Measurements from ENCODE around the gene PCDHA6.
A peak's percentile ranks its signal among the peaks of the same experiment; 100 is the strongest.
"Not testable (repeated sequence)": the region's sequence is repeated elsewhere in the genome, so short reads cannot be mapped to it uniquely, and the experiment has no call there.

Gene PCDHA6

GRCh38 chr5:140835622-140836510, 8.1 kb downstream of the PCDHA6 start:
- Histone ChIP-seq H3K9me3 (ENCODE audit: low read depth, low read length) (no peaks in the 10 kb centered on the region), H3K4me3 (no peak overlapping the region), H3K27ac (no peak overlapping the region), H3K9ac (ENCODE audit: insufficient read length) (no peak overlapping the region), H3K36me3 (ENCODE audit: insufficient read depth, low read length) (no peaks in the 10 kb centered on the region)
- DNase-seq (ENCODE audit: low read depth, low spot score): no peak
- no peak for TF ChIP-seq FOXP2 (optimal IDR thresholded peaks at IDR 0.05; ENCODE audit: control extremely low read depth, extremely low read length, insufficient read depth)
- TF ChIP-seq EZH2 (IDR thresholded peaks at IDR 0.05): no peak
- TF ChIP-seq POLR2AphosphoS5 (IDR thresholded peaks at IDR 0.05; ENCODE audit: borderline replicate concordance, low read depth, low read length): no peak

DNA sequence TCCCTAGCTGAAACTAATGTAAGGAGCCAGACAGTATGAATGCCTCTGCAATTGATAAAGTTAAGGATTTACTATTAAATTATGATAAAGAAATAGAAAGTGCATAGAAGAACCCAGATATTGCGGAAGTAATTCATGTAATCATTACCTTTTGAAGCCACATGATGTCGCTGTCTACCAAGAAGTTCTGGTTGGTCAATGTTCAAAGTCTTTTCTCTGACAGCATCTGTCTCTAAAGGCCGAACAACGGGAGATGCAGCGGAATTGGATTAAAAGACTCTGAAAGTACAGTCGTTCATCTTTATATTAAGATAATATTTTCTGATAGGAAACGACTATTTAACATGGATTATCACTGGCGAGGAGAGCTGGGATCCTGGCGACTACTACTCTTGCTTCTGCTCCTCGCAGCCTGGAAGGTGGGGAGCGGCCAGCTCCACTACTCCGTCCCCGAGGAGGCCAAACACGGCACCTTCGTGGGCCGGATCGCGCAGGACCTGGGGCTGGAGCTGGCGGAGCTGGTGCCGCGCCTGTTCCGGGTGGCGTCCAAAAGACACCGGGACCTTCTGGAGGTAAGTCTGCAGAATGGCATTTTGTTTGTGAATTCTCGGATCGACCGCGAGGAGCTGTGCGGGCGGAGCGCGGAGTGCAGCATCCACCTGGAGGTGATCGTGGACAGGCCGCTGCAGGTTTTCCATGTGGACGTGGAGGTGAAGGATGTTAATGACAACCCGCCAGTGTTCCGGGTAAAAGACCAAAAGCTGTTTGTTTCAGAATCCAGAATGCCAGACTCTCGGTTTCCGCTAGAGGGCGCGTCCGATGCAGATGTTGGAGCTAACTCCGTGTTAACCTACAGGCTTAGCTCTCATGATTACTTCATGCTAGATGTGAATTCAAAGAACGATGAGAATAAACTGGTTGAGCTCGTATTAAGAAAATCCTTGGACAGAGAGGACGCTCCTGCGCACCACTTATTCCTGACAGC, 13.5 kb downstream of the PCDHA6 start, which contains the start of gene PCDHA8:
Gene PCDHA8, plus strand, starts transcription at position 210 of the 985 bp plus-strand sequence. Its CDS starts 135 bp downstream, at position 345.
- TF ChIP-seq EZH2 (IDR thresholded peaks at IDR 0.05): no peak
- TF ChIP-seq FOXP2 (optimal IDR thresholded peaks at IDR 0.05; ENCODE audit: control extremely low read depth, extremely low read length, insufficient read depth): no peak
- TF ChIP-seq POLR2AphosphoS5 (IDR thresholded peaks at IDR 0.05; ENCODE audit: borderline replicate concordance, low read depth, low read length): no peak
- Histone ChIP-seq H3K27ac (no peak within 1 kb of the TSS), H3K4me3 (no peak within 1 kb of the TSS), H3K36me3 (ENCODE audit: insufficient read depth, low read length) (no peaks in the 10 kb centered on the region), H3K9ac (ENCODE audit: insufficient read length) (no peak within 1 kb of the TSS), H3K9me3 (ENCODE audit: low read depth, low read length) (no peaks in the 10 kb centered on the region)
- no peak for DNase-seq (ENCODE audit: low read depth, low spot score)

DNA sequence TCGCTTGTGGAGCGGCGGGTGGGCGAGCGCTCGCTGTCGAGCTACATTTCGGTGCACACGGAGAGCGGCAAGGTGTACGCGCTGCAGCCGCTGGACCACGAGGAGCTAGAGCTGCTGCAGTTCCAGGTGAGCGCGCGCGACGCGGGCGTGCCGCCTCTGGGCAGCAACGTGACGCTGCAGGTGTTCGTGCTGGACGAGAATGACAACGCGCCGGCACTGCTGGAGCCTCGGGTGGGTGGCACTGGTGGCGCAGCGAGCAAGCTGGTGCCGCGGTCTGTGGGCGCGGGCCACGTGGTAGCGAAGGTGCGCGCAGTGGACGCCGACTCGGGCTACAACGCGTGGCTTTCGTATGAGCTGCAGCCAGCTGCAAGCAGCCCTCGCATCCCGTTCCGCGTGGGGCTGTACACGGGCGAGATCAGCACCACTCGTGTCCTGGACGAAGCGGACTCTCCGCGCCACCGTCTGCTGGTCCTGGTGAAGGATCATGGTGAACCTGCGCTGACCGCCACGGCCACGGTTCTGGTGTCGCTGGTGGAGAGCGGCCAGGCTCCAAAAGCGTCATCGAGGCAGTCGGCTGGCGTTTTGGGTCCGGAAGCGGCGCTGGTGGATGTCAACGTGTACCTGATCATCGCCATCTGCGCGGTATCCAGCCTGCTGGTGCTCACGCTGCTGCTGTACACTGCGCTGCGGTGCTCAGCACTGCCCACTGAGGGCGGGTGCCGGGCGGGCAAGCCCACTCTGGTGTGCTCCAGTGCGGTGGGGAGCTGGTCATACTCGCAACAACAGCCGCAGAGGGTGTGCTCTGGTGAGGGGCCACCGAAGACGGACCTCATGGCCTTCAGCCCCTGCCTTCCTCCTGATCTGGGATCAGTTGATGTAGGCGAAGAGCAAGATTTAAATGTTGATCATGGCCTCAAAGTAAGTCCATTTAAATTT, 15.3 kb downstream of the PCDHA6 start:
- no peak overlapping the region for H3K4me3 ChIP-seq
- no peak overlapping the region for H3K27ac ChIP-seq
- TF ChIP-seq POLR2AphosphoS5 (IDR thresholded peaks at IDR 0.05; ENCODE audit: borderline replicate concordance, low read depth, low read length) (no peak), EZH2 (IDR thresholded peaks at IDR 0.05) (no peak), FOXP2 (optimal IDR thresholded peaks at IDR 0.05; ENCODE audit: control extremely low read depth, extremely low read length, insufficient read depth) (no peak)
- H3K36me3 ChIP-seq (ENCODE audit: insufficient read depth, low read length): no peaks in the 10 kb centered on the region
- H3K9ac ChIP-seq (ENCODE audit: insufficient read length): no peak overlapping the region
- no peaks in the 10 kb centered on the region for H3K9me3 ChIP-seq (ENCODE audit: low read depth, low read length)
- DNase-seq (ENCODE audit: low read depth, low spot score): no peak

DNA sequence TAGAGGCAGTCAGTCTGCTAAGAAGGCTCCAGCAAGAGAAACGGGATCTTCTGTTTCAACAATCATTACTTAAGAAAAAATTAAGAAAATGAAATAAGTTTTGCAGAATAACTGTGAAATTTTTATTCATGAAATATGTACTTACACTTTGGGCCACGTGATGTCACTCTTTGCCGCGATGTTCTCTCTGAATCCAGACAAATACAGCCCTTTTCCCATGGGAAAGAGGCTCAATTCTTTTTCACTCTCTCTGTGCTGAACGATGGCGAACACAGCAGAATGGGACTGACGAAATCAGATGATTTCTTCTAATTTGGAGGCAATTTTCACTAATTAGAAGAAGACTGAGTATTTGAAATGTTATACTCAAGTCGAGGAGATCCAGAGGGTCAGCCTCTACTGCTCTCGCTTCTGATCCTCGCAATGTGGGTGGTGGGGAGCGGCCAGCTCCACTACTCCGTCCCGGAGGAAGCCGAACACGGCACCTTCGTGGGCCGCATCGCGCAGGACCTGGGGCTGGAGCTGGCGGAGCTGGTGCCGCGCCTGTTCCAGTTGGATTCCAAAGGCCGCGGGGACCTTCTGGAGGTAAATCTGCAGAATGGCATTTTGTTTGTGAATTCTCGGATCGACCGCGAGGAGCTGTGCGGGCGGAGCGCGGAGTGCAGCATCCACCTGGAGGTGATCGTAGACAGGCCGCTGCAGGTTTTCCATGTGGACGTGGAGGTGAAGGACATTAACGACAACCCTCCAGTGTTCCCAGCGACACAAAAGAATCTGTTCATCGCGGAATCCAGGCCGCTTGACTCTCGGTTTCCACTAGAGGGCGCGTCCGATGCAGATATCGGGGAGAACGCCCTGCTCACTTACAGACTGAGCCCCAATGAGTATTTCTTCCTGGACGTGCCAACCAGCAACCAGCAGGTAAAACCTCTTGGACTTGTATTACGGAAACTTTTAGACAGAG, 20.7 kb downstream of the PCDHA6 start, which contains the start of gene PCDHA9:
Gene PCDHA9, plus strand, starts transcription at position 244 of the 964 bp plus-strand sequence. Its CDS starts 114 bp downstream, at position 358.
- H3K9me3 ChIP-seq (ENCODE audit: low read depth, low read length); H3K27ac ChIP-seq; H3K4me3 ChIP-seq; H3K36me3 ChIP-seq (ENCODE audit: insufficient read depth, low read length); H3K9ac ChIP-seq (ENCODE audit: insufficient read length); DNase-seq (ENCODE audit: low read depth, low spot score): not testable (repeated sequence)

DNA sequence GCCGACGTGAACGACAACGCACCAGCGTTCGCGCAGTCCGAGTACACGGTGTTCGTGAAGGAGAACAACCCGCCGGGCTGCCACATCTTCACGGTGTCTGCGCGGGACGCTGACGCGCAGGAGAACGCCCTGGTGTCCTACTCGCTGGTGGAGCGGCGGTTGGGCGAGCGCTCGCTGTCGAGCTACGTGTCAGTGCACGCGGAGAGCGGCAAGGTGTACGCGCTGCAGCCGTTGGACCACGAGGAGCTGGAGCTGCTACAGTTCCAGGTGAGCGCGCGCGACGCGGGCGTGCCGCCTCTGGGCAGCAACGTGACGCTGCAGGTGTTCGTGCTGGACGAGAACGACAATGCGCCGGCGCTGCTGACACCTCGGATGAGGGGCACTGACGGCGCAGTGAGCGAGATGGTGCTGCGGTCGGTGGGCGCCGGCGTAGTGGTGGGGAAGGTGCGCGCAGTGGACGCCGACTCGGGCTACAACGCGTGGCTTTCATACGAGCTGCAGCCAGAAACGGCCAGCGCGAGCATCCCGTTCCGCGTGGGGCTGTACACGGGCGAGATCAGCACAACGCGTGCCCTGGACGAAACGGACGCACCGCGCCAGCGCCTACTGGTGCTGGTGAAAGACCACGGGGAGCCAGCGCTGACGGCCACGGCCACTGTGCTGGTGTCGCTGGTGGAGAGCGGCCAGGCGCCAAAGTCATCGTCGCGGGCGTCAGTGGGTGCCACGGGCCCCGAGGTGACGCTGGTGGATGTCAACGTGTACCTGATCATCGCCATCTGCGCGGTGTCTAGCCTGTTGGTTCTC, 22.3 kb downstream of the PCDHA6 start:
- not testable (repeated sequence) for H3K4me3 ChIP-seq; H3K36me3 ChIP-seq (ENCODE audit: insufficient read depth, low read length); H3K27ac ChIP-seq; H3K9me3 ChIP-seq (ENCODE audit: low read depth, low read length); DNase-seq (ENCODE audit: low read depth, low spot score); H3K9ac ChIP-seq (ENCODE audit: insufficient read length)

- Histone ChIP-seq H3K9me3 (ENCODE audit: low read depth, low read length) (no peaks in the 10 kb centered on the region), H3K36me3 (ENCODE audit: insufficient read depth, low read length) (no peaks in the 10 kb centered on the region), H3K9ac (ENCODE audit: insufficient read length) (no peak within 1 kb of the TSS), H3K27ac (no peak within 1 kb of the TSS), H3K4me3 (no peak within 1 kb of the TSS)
- TF ChIP-seq FOXP2 (optimal IDR thresholded peaks at IDR 0.05; ENCODE audit: control extremely low read depth, extremely low read length, insufficient read depth) (no peak), POLR2AphosphoS5 (IDR thresholded peaks at IDR 0.05; ENCODE audit: borderline replicate concordance, low read depth, low read length) (no peak)
- DNase-seq (ENCODE audit: low read depth, low spot score): peak; percentile 56
Measured at GRCh38 chr5:140855772-140856674, 28.3 kb downstream of the PCDHA6 start, which contains the start of gene PCDHA10. Gene PCDHA10, plus strand, starts transcription at chr5:140855897. Its CDS starts 152 bp downstream, at chr5:140856049.

Data from SK-N-MC (cell line).